Stimulated activated CD4-positive, alpha-beta T cell treated with anti-CD3 and anti-CD28 coated beads, Interleukin-4, amount 100 ng/mL, for 24 hours (primary cell): ENCODE measurements around the gene MUC4.
"Not testable (repeated sequence)": the region's sequence is repeated elsewhere in the genome, so short reads cannot be mapped to it uniquely, and the experiment has no call there.

ENCODE experiments used
- DNase-seq: peaks from one replicate; pipeline ENCODE4 v3.0.0-alpha.2; 2020

Gene MUC4

GRCh38 chr3:195773956-195774537 is 37.7 kb downstream of the MUC4 start:
- no peak for DNase-seq

- DNase-seq: no peak
Observed at GRCh38 chr3:195771646-195772300, 40.0 kb downstream of the MUC4 start.

- not testable (repeated sequence) for DNase-seq
Observed at GRCh38 chr3:195770841-195771645, 40.7 kb downstream of the MUC4 start.

GRCh38 chr3:195770081-195770840 is 41.5 kb downstream of the MUC4 start:
- DNase-seq: no peak

GRCh38 chr3:195769551-195769950 is 42.2 kb downstream of the MUC4 start:
- no peak for DNase-seq

GRCh38 chr3:195768831-195769303 is 42.9 kb downstream of the MUC4 start:
- no peak for DNase-seq

- no peak for DNase-seq
Observed at GRCh38 chr3:195768414-195768813, 43.3 kb downstream of the MUC4 start.

- DNase-seq: no peak
Observed at GRCh38 chr3:195767792-195768191, 43.9 kb downstream of the MUC4 start.

- DNase-seq: no peak
Observed at GRCh38 chr3:195766671-195767070, 45.1 kb downstream of the MUC4 start.

- DNase-seq: no peak
Observed at GRCh38 chr3:195764961-195765706, 46.6 kb downstream of the MUC4 start.

GRCh38 chr3:195763843-195764825 is 47.6 kb downstream of the MUC4 start:
- no peak for DNase-seq

- no peak for DNase-seq
Observed at GRCh38 chr3:195763076-195763830, 48.5 kb downstream of the MUC4 start.

GRCh38 chr3:195762611-195763010 is 49.1 kb downstream of the MUC4 start:
- DNase-seq: no peak

- no peak for DNase-seq
Observed at GRCh38 chr3:195762249-195762585, 49.5 kb downstream of the MUC4 start.

- no peak for DNase-seq
Observed at GRCh38 chr3:195761567-195762248, 50.0 kb downstream of the MUC4 start.

- DNase-seq: no peak
Observed at GRCh38 chr3:195761123-195761566, 50.6 kb downstream of the MUC4 start.

GRCh38 chr3:195760345-195761122 is 51.2 kb downstream of the MUC4 start:
- DNase-seq: no peak

- no peak for DNase-seq
Observed at GRCh38 chr3:195758721-195759353, 52.9 kb downstream of the MUC4 start.
